HL-60/S4 (cell line): ENCODE results near the gene JARID2.

Experiments
- in situ Hi-C: fragments of 300-500 bp; cut with MboI; formaldehyde crosslinking; loops from 2 replicates; pipeline ENCODE4 v1.14.3; 2022; ENCODE audit warnings: low sequenced_read_pairs

Gene JARID2

DNA sequence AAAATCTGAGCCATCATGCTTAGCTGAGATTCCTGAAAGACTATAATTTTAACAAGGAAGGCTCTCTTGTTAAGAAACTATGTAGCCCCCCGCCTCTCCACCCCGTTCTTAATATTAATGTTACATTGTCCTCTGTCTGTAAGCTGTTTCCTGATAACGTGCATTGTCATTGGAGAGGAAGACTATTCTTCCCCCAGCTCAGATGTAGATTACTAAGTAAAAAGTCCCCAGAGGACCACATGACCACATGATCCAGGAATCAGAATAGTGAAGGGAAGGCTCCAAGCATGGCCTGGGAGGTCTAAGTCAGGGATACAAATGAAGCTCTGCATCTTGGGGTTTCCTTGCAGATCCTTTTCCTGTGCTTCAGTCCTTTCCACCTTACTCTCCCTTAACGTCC lies 106.4 kb downstream of the JARID2 start:
- in situ Hi-C loops, result no loop called here

DNA sequence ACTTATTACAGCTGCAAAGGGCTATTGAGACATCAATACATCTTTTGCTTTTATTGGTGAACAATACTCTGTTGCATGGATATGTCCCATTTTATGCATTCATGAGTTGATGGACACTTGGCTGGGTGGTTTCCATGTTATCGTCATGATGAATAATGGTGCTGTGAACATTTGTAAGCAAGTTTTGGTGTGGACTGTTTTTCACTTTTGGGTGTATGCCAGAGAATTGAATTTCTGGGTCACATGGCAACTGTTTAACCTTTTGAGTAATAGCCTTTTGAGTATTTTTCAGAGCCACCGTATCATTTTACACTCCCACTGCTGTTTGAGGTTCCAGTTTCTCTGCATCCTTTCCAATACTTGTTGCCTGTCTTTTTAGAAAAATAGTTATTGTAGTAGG lies 107.0 kb downstream of the JARID2 start:
- in situ Hi-C loops, result no loop called here

DNA sequence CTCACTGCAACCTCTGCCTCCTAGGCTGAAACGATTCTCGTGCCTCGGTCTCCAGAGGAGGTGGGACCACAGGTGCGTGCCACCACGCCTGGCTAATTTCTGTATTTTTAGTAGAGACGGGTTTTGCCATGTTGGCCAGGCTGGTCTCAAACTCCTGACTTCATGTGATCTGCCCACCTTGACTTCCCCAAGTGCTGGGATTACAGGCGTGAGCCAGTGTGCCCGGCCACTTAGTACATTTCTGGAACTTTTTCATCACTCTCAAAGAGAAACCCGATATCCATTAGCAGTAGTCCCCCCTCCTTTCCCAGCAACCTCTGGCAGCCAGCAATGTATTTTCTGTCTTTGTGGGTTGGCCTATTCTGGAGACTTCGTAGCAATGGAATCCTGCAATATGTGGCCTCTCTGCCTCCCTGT lies 109.8 kb downstream of the JARID2 start:
- in situ Hi-C loops, result no loop called here

DNA sequence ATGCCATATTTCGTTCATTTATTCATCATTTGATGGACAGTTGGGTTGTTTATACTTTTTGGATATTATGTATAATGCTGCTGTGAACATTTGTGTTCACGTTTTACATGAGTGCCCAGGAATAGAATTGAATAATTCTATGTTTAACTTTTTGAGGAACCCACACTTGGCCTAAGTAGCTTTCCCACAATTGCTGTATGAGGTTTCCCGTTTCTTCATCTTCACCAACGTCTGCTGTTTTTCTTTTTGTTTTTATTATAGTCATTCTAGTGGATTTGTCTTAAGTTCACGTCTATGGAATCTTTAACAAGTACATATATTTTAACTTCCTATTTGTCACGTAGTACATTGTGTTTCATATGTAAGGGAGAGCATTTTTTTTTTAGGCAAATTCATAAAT lies 110.3 kb downstream of the JARID2 start:
- in situ Hi-C loops, result no loop called here

DNA sequence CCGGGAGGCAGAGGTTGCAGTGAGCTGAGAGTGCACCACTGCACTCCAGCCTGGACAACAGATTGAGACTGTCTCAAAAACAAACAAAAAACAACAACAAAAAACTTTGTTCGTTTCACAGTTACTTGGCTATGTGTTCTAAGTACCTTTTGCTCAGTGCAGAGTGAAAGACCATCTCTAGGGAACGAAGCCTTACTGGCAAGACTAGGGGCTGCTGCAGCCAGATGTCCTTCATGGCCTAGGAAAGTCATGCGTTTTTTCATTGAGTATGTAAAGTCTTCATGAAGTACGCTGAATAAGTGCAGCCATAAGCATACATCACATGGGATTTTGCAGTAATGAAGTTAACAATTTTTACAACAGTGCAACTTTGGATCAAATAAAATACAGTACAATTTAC lies 111.1 kb downstream of the JARID2 start:
- in situ Hi-C loops, result no loop called here

DNA sequence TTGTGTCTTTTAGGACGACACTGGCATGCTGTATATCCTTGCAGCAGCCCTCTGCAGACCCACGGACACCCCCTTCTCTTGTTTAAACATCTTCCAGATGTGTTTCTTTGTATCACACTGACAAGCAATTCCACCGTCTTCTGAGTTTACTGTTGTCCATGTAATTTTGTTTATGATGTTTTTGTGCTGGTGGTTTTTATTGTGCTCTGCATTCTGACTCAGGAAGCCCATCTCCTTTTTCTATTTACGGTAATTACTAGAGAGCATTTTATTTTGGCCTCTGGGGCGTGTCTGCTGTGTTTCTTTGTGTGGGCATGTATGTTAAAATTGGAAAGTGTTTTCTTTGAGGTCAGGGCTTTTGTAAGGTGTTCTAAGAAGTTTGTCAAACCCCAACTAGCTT lies 111.9 kb downstream of the JARID2 start:
- in situ Hi-C loops, result no loop called here

DNA sequence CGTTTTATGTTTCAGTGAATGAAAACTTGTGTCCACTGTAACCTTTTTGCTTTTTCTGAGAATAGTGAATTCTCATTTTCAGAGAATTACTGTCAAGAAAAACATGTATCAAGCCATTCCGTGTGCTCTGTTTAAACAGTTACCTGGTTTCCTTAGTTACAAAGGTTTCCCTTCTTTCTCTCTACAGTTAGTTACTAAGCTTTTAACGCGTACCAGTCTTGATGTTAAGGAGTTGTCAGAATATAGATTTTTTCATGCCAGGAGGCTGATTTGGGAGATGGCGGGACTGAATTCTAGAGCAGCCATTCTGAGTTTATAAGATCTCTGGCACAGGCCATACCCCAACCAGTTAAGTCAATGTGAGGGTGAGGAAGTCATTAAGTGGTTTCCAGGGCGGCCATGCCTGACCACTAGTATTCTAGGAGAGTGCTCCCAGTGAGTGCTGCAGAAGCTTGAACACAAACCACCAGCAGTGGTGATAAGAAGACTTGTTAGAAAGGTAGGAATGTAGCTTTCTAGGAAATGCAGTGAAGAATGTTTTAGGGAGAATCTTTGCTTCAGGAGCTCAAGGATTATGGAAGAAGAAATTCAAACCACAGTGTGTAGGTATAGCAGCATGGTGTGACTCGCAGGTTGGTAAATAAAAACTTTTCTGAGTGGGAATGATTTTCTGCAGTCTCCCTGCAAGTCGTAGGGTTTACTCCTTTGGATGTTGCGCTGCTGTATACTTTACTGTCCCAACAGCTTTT lies 112.9 kb downstream of the JARID2 start:
- in situ Hi-C loops, result no loop called here

DNA sequence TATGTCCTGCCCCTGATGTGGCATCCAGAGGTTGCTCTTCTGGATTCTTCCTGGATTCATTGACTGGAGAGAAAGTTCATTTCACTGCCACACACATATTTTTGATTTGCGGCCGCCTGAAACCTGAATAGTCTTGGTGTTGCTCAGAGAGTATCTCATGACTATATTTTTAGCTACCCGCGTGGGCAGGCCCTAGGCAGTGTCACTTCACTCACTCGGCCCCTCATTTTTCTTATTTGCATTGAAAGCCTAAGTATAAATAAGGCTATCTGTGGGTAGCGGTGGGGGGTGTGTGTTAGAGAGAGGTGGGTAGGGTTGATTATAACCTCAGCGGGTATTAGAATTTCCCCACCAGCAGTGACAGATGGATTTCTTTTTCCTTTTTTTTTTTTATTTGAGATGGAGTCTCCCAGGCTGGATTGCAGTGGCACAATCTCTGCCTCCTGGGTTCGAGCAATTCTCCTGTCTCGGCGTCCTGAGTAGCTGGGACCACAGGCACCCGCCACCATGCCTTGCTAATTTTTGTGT lies 113.5 kb downstream of the JARID2 start:
- in situ Hi-C loops, result no loop called here

DNA sequence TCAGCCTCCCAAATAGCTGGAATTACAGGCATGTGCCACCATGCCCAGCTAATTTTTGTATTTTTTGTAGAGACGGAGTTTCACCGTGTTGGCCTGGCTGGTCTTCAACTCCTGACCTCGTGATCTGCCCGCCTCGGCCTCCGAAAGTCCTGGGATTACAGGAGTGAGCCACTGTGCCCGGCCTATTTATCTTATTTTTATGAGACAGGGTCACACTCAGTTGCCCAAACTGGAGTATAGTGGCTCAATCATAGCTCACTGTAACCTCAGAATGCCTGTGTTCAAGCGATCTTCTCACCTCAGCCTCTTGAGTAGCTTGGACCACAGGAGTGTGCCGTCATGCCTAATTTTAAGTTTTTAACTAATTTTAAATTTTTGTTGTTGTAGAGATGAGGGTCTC lies 114.4 kb downstream of the JARID2 start:
- in situ Hi-C loops, result no loop called here

DNA sequence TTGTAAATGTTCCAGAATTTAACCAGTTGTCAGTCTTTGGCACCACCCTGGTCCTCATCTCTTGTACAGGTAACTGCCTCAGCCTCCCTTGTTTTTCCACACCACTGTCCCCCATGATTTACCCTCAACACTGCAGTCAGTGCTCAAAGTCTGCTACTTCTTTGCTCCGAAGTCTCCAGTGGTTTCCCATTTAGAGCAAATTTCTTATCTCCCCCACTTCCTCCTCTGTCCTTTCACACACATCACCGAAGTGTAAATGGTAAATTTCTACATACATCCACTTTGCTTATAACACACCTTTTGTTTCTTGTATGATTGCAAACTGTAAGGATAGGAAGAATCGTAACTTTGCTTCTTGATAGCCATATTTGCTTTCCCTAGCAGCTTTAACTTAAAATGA lies 115.3 kb downstream of the JARID2 start:
- in situ Hi-C loops, result no loop called here

DNA sequence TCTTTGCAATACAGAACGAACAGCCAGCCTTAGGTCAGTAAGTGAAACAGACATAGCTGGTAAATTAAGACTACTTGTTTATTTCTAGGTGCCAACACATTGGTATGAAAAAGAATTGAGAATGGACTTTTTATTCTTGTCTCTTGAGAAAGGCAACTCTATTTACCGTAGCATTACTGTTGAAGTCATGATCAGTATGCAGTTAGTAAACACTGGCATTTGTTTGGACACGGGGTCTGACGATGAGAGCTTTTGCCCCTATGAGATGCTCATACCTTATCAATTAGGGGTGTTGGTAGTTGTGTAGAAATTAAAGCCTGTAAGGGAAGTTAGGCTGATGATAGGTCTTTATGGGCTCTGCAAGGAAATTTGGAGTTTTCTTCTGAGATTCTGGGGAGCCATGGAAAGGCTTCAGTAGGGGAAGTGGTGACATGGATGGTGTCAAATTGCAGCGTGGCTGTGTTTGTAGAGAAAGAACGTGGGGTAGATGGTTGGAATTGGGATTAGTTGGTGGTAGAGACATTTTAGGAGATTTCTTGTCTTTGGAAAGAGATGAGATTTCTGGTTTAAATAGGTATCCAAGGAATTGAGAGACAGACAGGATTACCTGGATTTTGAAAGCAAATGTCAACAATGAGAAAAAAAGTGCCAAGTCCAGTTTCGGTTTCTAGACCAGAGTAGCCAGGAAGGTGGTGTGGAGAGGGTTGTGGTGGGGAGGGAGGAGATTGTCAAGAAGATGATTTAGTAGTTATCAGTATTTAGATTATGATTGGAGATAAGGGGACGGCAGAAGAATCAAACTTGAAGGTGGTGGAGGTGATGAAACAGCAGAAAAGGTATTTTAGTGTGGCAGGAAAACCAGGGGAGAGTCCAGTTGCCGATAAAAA lies 116.6 kb downstream of the JARID2 start:
- in situ Hi-C loops, result no loop called here

DNA sequence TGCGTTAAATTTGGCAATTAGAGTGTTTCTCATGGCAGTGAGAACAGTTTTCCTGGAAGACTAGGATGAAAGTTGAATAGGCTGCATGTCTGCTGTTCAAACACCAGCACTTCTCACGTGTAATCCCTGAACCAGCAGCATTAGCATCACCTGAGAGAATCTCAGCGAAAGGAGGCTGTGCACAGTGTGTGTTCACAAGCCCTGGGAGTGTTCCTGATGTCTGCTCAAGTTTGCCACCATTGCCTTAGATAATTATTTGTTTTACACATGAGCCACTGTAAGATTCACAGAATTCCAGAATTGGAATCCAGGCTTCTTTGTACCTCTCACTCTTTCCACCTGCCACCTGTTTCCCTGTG lies 117.3 kb downstream of the JARID2 start:
- in situ Hi-C loops, result no loop called here

DNA sequence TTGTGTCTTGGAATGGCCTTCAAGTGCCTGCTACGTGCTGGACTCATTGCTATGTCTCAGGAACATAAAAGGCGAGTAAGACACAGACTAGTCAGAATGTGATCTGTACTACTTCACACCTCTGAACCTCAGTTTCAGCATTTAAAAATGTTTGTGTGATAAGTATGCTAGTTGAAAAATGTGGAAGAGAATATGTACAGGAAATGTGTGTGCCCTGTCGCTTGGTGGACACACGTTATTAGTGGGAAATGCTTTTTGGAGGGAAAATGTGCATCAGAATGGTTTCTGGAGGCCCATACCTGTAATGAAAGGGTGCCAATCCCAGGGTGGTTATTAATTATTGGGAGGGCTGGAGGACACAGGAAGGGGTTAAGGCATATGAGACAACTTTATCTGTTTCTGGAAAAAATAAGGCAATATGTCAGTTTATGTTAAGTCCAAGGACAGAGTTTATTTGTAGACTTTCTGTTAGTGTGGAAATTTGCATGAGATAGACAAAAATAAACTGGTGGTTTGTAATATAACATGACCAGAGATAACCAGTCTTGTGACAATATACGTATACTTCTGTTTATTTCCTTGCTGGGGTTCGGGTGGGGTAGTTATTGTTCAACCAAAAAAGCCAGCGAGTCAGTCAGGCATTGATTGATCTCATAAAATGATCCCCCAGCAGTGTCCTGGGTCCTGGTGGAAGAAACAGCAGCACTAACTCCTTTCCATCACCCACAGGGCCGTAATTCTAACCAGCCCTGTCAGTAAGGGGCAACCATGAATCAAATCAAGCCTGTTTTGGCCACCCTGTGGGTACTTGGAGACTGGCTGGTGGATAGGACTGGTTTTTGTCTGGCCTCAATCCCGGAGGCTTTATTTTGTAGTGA lies 117.9 kb downstream of the JARID2 start:
- in situ Hi-C loops, result no loop called here

DNA sequence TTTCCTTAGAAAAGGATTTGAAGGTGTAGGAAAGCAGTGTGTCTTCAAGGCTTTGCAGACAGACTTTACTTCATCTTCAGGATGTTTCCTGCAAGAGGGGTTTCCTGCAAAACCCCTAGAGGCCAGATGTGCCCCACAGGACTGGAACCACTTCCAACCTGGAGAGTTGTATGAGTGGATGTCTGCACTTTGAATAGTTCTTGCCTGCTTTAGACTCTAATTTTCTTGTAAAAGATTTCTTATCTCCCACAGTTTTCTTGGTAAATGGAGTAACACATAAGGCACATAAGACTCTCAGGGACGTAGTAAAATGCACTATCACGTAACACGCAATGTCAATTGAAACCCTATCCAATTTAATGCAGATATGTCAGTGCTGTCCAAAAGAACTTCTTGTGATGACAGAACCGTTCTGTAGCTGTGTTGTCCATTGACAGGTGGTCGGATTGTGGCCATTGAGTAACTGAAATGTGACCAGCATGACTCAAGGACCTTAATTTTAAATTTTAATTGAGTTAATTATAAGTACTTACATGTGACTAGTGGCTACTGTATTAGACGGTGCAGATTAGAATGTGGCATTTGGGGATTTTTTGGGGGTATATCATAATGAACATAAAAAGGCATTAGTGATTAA lies 118.7 kb downstream of the JARID2 start:
- in situ Hi-C loops, result no loop called here

DNA sequence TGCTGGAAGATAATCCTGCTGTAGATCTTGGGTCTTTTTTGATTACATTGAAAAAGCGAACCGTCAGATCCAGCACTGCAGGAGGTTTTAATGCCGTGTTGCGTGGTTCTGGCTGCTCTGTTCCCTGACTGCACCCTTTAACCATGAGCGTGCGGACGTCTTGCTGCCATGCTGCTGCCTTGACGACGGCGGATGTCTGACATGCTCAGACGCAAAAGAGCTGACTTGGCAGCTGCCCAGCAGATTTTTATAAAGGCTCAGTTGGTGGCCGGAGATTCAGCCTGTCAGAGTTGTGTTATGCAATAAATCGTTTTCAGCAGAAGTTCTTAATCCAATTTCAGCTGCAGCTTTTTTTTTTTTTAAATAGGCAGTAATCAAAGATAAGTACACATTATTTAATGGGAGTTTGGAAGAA lies 119.4 kb downstream of the JARID2 start:
- in situ Hi-C loops, result no loop called here

DNA sequence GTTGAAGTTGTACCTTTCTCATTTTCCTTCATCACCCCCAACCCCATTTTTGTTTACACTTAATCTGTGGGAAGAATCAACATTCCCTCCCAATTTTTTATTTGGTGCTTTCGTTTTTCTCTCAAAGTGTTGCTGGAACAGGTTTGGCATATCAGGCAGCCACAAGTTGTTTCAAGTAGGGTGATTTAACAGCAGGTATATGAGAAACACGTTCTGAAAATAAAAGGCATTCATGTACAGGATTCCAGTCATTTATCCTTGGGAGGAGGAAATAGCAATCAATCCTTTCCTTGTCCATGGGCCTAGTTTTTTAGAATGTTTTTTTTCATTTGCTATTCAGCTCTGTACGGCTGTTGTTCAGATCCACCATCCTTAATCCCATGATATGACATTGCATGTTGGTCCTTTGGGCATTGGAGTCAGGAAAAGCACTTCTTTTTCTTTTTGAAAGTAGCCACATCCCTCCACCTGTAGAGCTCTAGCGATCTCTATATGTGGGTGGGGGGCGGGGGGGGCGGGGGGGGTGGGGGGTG lies 120.2 kb downstream of the JARID2 start:
- in situ Hi-C loops, result no loop called here

DNA sequence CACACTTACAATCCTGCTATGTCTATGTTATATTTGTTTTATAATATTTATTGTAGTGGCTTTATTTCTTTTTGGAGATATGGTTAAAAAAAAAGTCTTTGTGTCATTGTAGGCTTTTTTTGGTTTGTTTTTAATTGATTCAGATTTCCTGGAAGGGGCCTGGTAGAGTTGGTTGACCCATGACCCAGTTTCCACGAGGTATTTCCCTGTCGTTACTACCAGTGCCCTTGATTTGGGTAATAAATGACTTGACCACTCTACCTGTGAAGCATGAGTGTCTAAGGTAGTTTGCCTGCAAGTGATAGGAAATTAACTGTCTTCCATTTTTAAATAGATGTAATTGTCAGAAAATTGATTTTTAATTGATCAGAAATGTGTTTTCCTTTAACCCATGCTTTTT lies 121.0 kb downstream of the JARID2 start:
- in situ Hi-C loops, result no loop called here

DNA sequence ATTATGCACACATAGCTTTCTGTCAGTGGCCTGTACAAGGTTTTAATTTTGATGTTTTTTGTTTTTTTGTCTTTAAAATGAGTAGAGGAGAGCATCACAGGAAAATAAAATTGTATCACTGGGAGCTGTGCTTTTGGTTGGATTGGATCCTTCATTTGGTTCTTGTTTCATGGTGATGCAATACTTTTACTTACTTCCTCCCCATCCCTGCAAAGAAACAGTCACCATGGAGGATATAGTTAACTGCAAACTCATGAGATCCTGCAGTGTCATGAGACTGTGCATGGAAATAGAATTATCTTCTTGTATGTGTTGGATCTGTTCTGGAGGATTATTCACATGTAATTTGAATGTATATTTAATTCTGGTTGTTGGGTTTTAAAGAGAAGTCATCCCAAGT lies 122.3 kb downstream of the JARID2 start:
- in situ Hi-C loops, result no loop called here

DNA sequence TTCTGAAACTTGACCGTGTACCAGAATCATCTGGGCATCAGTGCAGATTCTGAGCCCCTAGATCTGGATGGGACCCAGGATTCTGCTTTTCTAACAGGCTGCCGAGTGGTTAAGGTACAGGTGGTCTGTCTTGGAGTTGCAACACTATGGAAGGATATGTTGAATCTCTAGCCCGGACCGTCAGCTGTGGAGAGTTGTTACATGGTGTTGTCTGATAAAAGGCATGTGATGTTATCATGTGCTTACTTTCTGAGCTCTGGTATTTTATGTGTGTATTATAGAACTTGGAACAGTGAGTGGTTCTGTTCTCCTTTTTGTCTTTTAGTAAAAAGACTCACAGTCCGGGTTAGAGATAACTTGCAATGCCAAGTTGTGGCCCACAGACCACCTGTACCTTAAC lies 123.0 kb downstream of the JARID2 start:
- in situ Hi-C loops, result no loop called here

DNA sequence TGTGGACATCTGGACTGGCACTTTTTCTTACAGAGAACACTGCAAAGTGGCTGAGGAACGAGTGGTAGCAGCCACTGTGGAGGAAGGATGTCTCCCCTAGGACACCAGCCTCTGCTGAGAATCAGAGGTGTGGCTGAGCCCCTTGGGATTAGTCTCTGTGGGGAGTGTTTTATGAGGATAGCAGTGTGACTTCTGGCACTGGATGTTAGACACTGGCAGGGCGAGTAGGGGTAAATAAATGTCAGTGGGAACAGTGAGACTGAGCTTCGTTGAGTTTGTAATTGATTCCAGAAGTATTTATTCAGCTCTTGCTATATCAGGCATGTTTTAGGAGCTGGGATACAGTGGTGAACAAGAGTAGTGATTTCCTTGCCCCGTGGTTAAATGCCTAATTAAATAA lies 124.0 kb downstream of the JARID2 start:
- in situ Hi-C loops, result no loop called here
